Measurements from ENCODE around the gene CUL4A.

- TF ChIP-seq CTCF (conservative IDR thresholded peaks at IDR 0.05; ENCODE audit: low read length) (no peak), EZH2phosphoT487 (IDR thresholded peaks at IDR 0.05; ENCODE audit: borderline replicate concordance) (no peak)
Observed at GRCh38 chr13:113295776-113296175, 86.4 kb downstream of the CUL4A start.
